KMS-11 (cell line): ENCODE data around the gene NEB.

ENCODE experiments used
- H2AFZ ChIP-seq: fragments of 200-600 bp; sonication (generic); 2 replicates; pipeline ENCODE4 v1.6.1; 2016; ENCODE audit warnings: antibody characterized with exemption, mixed run types, low read depth
- H3K27ac ChIP-seq: fragments of 200-600 bp; sonication (generic); 2 replicates; pipeline ENCODE4 v1.6.1; 2016; ENCODE audit warnings: mild to moderate bottlenecking, mixed run types
- H3K27me3 ChIP-seq: fragments of 200-600 bp; sonication (generic); 2 replicates; pipeline ENCODE4 v1.6.1; 2017; ENCODE audit warnings: mild to moderate bottlenecking, low read depth, mixed run types, moderate library complexity; ENCODE audit not compliant: insufficient read depth
- H3K36me3 ChIP-seq: fragments of 200-600 bp; sonication (generic); 2 replicates; pipeline ENCODE4 v1.6.1; 2017; ENCODE audit warnings: mild to moderate bottlenecking, mixed run types; ENCODE audit not compliant: insufficient read depth
- H3K4me1 ChIP-seq: fragments of 200-600 bp; sonication (generic); 2 replicates; pipeline ENCODE4 v1.6.1; 2016; ENCODE audit warnings: mild to moderate bottlenecking, low read depth, mixed run types; ENCODE audit not compliant: poor library complexity, severe bottlenecking
- H3K4me2 ChIP-seq: fragments of 200-600 bp; sonication (generic); 2 replicates; pipeline ENCODE4 v1.7.0; 2016; ENCODE audit warnings: mild to moderate bottlenecking, mixed run types
- H3K4me3 ChIP-seq: fragments of 200-600 bp; sonication (generic); IDR thresholded peaks from 2 replicates; pipeline ENCODE4 v1.6.1; 2017; ENCODE audit warnings: low read depth, low read length, mixed read lengths; ENCODE audit not compliant: insufficient read depth
- H3K79me2 ChIP-seq: fragments of 200-600 bp; sonication (generic); 2 replicates; pipeline ENCODE4 v1.6.1; 2016; ENCODE audit warnings: low read depth, mixed run types; ENCODE audit not compliant: insufficient read depth
- H3K9ac ChIP-seq: fragments of 200-600 bp; sonication (generic); 2 replicates; pipeline ENCODE4 v1.6.1; 2016; ENCODE audit warnings: mild to moderate bottlenecking, mixed run types
- H4K20me1 ChIP-seq: fragments of 200-600 bp; sonication (generic); 2 replicates; pipeline ENCODE4 v1.6.1; 2016; ENCODE audit warnings: mild to moderate bottlenecking, mixed run types; ENCODE audit not compliant: insufficient read depth
- CTCF ChIP-seq: fragments of 200-600 bp; sonication (generic); conservative IDR thresholded peaks from 2 replicates; pipeline ENCODE4 v1.6.1; 2017; ENCODE audit warnings: low read depth, mild to moderate bottlenecking, antibody characterized with exemption, low read length, moderate library complexity, mixed read lengths

NEB gene

DNA sequence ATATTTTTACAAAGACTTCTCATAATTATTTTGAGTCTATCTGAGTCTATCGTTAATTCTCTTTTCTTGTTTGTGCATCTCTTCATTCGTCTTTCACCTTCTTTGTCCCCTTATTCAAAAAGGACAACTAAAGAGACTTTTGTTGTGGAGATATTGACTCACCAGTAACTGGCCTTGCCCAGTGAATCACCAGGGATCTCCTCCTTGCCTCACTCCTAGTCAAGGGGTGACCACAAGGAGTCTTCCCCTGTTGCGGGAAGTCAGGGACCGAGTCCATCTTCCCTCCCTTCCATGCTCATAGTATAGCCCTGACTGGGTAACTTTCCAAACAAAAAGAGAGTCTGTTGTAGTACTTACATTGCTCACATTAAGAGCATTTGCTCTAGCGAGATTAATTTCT is 158.9 kb downstream of the NEB start:
- no peak overlapping the region for H2AFZ ChIP-seq
- no peaks in the 10 kb centered on the region for H3K79me2 ChIP-seq
- H4K20me1 ChIP-seq: no peaks in the 10 kb centered on the region
- no peak overlapping the region for H3K4me3 ChIP-seq
- no peaks in the 10 kb centered on the region for H3K36me3 ChIP-seq
- no peaks in the 10 kb centered on the region for H3K27me3 ChIP-seq
- no peak overlapping the region for H3K9ac ChIP-seq
- no peaks in the 10 kb centered on the region for H3K4me1 ChIP-seq
- H3K4me2 ChIP-seq: no peak overlapping the region
- TF ChIP-seq CTCF: no peak
- no peak overlapping the region for H3K27ac ChIP-seq

DNA sequence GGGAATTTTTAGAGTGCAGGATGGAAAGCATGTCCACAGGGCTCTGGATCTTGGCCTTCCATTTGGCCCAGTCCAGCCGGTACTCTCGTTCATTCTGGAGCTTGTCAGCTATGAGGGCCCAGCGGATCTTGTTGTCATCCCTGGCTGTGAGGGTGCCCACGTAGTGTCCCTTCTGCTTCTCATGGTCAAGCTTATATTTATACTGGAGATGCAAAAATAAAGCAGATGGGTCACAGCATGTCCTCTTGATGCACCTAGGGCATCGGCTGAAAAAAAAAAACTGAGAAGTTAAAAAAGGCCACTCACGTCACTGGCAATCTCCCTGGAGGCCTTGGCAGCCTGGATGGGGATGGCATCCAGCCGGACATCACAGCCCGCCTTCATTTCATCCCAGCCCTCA is 164.1 kb downstream of the NEB start:
- H4K20me1 ChIP-seq: no peaks in the 10 kb centered on the region
- no peak overlapping the region for H3K27ac ChIP-seq
- no peaks in the 10 kb centered on the region for H3K4me1 ChIP-seq
- no peaks in the 10 kb centered on the region for H3K27me3 ChIP-seq
- no peak for TF ChIP-seq CTCF
- no peaks in the 10 kb centered on the region for H3K79me2 ChIP-seq
- no peaks in the 10 kb centered on the region for H3K36me3 ChIP-seq
- no peak overlapping the region for H3K4me3 ChIP-seq
- H3K4me2 ChIP-seq: no peak overlapping the region
- no peak overlapping the region for H3K9ac ChIP-seq
- H2AFZ ChIP-seq: no peak overlapping the region

DNA sequence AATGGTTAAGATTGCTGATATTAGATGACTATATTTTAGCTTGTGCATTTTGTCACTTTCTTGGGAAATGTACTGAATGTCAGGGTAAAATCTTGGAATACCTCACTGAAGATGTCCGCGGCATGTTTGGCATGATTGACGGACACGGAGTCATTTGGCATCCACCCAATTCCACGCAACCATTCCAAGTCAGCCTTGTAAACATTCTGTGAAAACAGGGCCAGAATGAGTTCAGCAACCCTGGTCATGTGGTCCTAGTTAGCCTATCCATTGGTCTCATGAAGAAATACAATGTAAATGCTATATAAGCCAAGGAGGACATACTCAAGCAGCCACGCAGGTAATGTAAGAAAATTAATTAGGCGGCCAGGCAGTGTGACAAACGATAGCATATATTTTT is 165.1 kb downstream of the NEB start:
- Histone ChIP-seq H4K20me1 (no peaks in the 10 kb centered on the region), H3K27ac (no peak overlapping the region), H3K4me3 (no peak overlapping the region), H3K79me2 (no peaks in the 10 kb centered on the region), H3K9ac (no peak overlapping the region), H3K27me3 (no peaks in the 10 kb centered on the region), H3K4me1 (no peaks in the 10 kb centered on the region), H2AFZ (no peak overlapping the region), H3K4me2 (no peak overlapping the region), H3K36me3 (no peaks in the 10 kb centered on the region)
- TF ChIP-seq CTCF: no peak

GRCh38 chr2:151568501-151568900 is 165.8 kb downstream of the NEB start:
- H4K20me1 ChIP-seq: no peaks in the 10 kb centered on the region
- H3K27me3 ChIP-seq: no peaks in the 10 kb centered on the region
- H3K4me2 ChIP-seq: no peak overlapping the region
- H3K4me1 ChIP-seq: no peaks in the 10 kb centered on the region
- no peak overlapping the region for H3K9ac ChIP-seq
- H3K36me3 ChIP-seq: no peaks in the 10 kb centered on the region
- H2AFZ ChIP-seq: no peak overlapping the region
- no peak for TF ChIP-seq CTCF
- H3K79me2 ChIP-seq: no peaks in the 10 kb centered on the region
- H3K27ac ChIP-seq: no peak overlapping the region
- H3K4me3 ChIP-seq: no peak overlapping the region

- H3K36me3 ChIP-seq: no peaks in the 10 kb centered on the region
- H4K20me1 ChIP-seq: no peaks in the 10 kb centered on the region
- no peaks in the 10 kb centered on the region for H3K27me3 ChIP-seq
- no peak overlapping the region for H3K9ac ChIP-seq
- H3K4me3 ChIP-seq: no peak overlapping the region
- H3K27ac ChIP-seq: no peak overlapping the region
- no peaks in the 10 kb centered on the region for H3K79me2 ChIP-seq
- no peak for TF ChIP-seq CTCF
- no peak overlapping the region for H2AFZ ChIP-seq
- no peaks in the 10 kb centered on the region for H3K4me1 ChIP-seq
- H3K4me2 ChIP-seq: no peak overlapping the region
Observed at GRCh38 chr2:151567006-151567405, 167.3 kb downstream of the NEB start.
